ENCODE measurements around the gene ADGRE1. TPM values are rescaled to one million over a fixed set of nuclear protein-coding genes. Genes with fewer than 3 reads are reported as not detected.

The ADGRE1 gene
- polyA plus RNA-seq (not detected in 2 replicates), polyA minus RNA-seq (not detected in 2 replicates)

GRCh38 chr19:6887316-6887715 lies at the start of gene ADGRE1:
Gene ADGRE1 (plus strand): TSS chr19:6887579. CDS start chr19:6887609, 30 bp downstream.
- Histone ChIP-seq H3K4me3 (ENCODE audit: low read length) (no peak within 1 kb of the TSS), H3K36me3 (ENCODE audit: insufficient read depth, low read length) (no peaks in the 10 kb centered on the region), H3K4me2 (ENCODE audit: low read length) (no peak within 1 kb of the TSS), H3K27me3 (ENCODE audit: insufficient read depth, low read depth, low read length) (no peaks in the 10 kb centered on the region), H3K27ac (ENCODE audit: low read length) (no peak within 1 kb of the TSS), H2AFZ (ENCODE audit: low read depth, low read length) (no peak within 1 kb of the TSS), H3K9ac (ENCODE audit: low read length) (no peak within 1 kb of the TSS), H4K20me1 (ENCODE audit: insufficient read depth) (no peaks in the 10 kb centered on the region), H3K9me2 (ENCODE audit: insufficient read depth, low read length) (no peaks in the 10 kb centered on the region), H3K79me2 (replicated peaks; ENCODE audit: insufficient read depth, low read length) (no peaks in the 10 kb centered on the region), H3F3A (ENCODE audit: insufficient read depth, low read length, poor library complexity, severe bottlenecking) (no peaks in the 10 kb centered on the region), H3K9me3 (ENCODE audit: low read length) (no peaks in the 10 kb centered on the region)
- TF ChIP-seq EP300 (conservative IDR thresholded peaks at IDR 0.05; ENCODE audit: poor library complexity, severe bottlenecking) (no peak), RAD21 (conservative IDR thresholded peaks at IDR 0.05) (no peak)

- Histone ChIP-seq H3K4me3 (ENCODE audit: low read length) (no peak overlapping the region), H3K36me3 (ENCODE audit: insufficient read depth, low read length) (no peaks in the 10 kb centered on the region), H3K9me2 (ENCODE audit: insufficient read depth, low read length) (no peaks in the 10 kb centered on the region), H4K20me1 (ENCODE audit: insufficient read depth) (no peaks in the 10 kb centered on the region), H2AFZ (ENCODE audit: low read depth, low read length) (no peak overlapping the region), H3K4me2 (ENCODE audit: low read length) (no peak overlapping the region), H3K79me2 (replicated peaks; ENCODE audit: insufficient read depth, low read length) (no peaks in the 10 kb centered on the region), H3K9me3 (ENCODE audit: low read length) (no peaks in the 10 kb centered on the region), H3K9ac (ENCODE audit: low read length) (no peak overlapping the region), H3K27ac (ENCODE audit: low read length) (no peak overlapping the region), H3F3A (ENCODE audit: insufficient read depth, low read length, poor library complexity, severe bottlenecking) (no peaks in the 10 kb centered on the region), H3K27me3 (ENCODE audit: insufficient read depth, low read depth, low read length) (no peaks in the 10 kb centered on the region)
- no peak for TF ChIP-seq EZH2 (IDR thresholded peaks at IDR 0.05; ENCODE audit: borderline replicate concordance, insufficient read depth, low read length, poor library complexity, severe bottlenecking)
- TF ChIP-seq EP300 (conservative IDR thresholded peaks at IDR 0.05; ENCODE audit: poor library complexity, severe bottlenecking): no peak
- TF ChIP-seq TAF1 (IDR thresholded peaks at IDR 0.05; ENCODE audit: low read depth): no peak
- TF ChIP-seq REST (IDR thresholded peaks at IDR 0.05; ENCODE audit: borderline replicate concordance): no peak
- no peak for TF ChIP-seq MXI1 (conservative IDR thresholded peaks at IDR 0.05; ENCODE audit: poor library complexity, severe bottlenecking)
- TF ChIP-seq SMC3 (conservative IDR thresholded peaks at IDR 0.05; ENCODE audit: poor library complexity): no peak
- TF ChIP-seq RAD21 (conservative IDR thresholded peaks at IDR 0.05): no peak
- no peak for TF ChIP-seq CTCF (IDR thresholded peaks at IDR 0.05; ENCODE audit: poor library complexity, severe bottlenecking)
- no peak for TF ChIP-seq POLR2AphosphoS5 (IDR thresholded peaks at IDR 0.05)
Measured at GRCh38 chr19:6838062-6838655, 49.2 kb upstream of the ADGRE1 start.
